ENCODE measurements around the gene NRXN3. TPM values are rescaled to one million over a fixed set of nuclear protein-coding genes. Genes with fewer than 3 reads are reported as not detected.

Gene NRXN3
- total and polyA plus RNA-seq, 2 of the 4 experiments (the other 2 are of a cell fraction), result 4.8 to 25.1 TPM

GRCh38 chr14:79712302-79712950 is 1542.3 kb downstream of the NRXN3 start:
- Histone ChIP-seq H3K56ac (ENCODE audit: extremely low read depth, insufficient read depth, low read length) (no peak overlapping the region), H3K36me3 (ENCODE audit: control insufficient read depth, insufficient read depth, low read length) (no peaks in the 10 kb centered on the region), H4K91ac (ENCODE audit: insufficient read depth, low read depth, low read length) (no peak overlapping the region), H2AK9ac (replicated peaks; ENCODE audit: low read depth, low read length, poor library complexity) (no peak overlapping the region), H3K9me1 (ENCODE audit: insufficient read depth, low read length) (no peaks in the 10 kb centered on the region), H4K5ac (ENCODE audit: low read depth, low read length) (no peak overlapping the region), H4K8ac (ENCODE audit: low read depth in 2 of 2, low read length in 2 of 2) (no peak overlapping the region), H3K14ac (replicated peaks; ENCODE audit: low read depth, low read length) (no peak overlapping the region), H3K4me2 (ENCODE audit: low read depth, low read length) (no peak overlapping the region), H2BK120ac (ENCODE audit: low read depth, low read length) (no peak overlapping the region), H2AK5ac (ENCODE audit: low read depth, low read length) (no peak overlapping the region), H3K4me1 (ENCODE audit: control insufficient read depth, insufficient read depth, low read length) (peaks cover 5% of the 10 kb centered on the region; the same call in 1 of the 2 replicates), H3K18ac (ENCODE audit: low read depth, low read length) (no peak overlapping the region), H3K9ac (ENCODE audit: low read depth, low read length) (no peak overlapping the region), H3K23ac (ENCODE audit: low read depth, low read length) (no peak overlapping the region), H3K79me1 (ENCODE audit: low read depth in 1 of 2, low read length in 2 of 2) (no peaks in the 10 kb centered on the region), H2BK20ac (ENCODE audit: low read depth, low read length) (no peak overlapping the region), H3K27ac (ENCODE audit: insufficient read depth, low read length) (no peak overlapping the region), H3K4me3 (ENCODE audit: insufficient read depth, low read depth, low read length) (no peak overlapping the region), H2BK15ac (ENCODE audit: low read depth, low read length) (no peak overlapping the region), H3K9me3 (ENCODE audit: control insufficient read depth, insufficient read depth, low read length) (no peaks in the 10 kb centered on the region), H2AFZ (replicated peaks; ENCODE audit: low read length, poor library complexity) (no peak overlapping the region), H4K20me1 (ENCODE audit: insufficient read depth, low read length) (no peaks in the 10 kb centered on the region), H3K4ac (ENCODE audit: low read depth, low read length) (no peak overlapping the region), H2BK5ac (ENCODE audit: low read depth, low read length, poor library complexity, severe bottlenecking) (no peak overlapping the region), H3K27me3 (ENCODE audit: control insufficient read depth, insufficient read depth, low read length) (no peaks in the 10 kb centered on the region)
- ChIA-PET POLR2A (ENCODE audit: unreplicated experiment) (no interaction called here), CTCF (interaction anchor here (0.6 to 1.1 kb wide), 4 partner anchors 12 to 157 kb away, joined by 3 to 4 read pairs (median 4); no protein-coding TSS in a partner anchor)
- no peak for ATAC-seq (ENCODE audit: low read depth)
- DNase-seq, result no peak
- no peak for TF ChIP-seq MXI1 (IDR thresholded peaks at IDR 0.05; ENCODE audit: borderline replicate concordance, low read depth, low read length)
- no peak for TF ChIP-seq FOS (IDR thresholded peaks at IDR 0.05; ENCODE audit: low read depth, low read length)
- no peak for TF ChIP-seq RAD21 (IDR thresholded peaks at IDR 0.05; ENCODE audit: low read length)
- TF ChIP-seq BHLHE40 (IDR thresholded peaks at IDR 0.05; ENCODE audit: low read depth, low read length), result no peak
- no peak for TF ChIP-seq POLR2A (IDR thresholded peaks at IDR 0.05; ENCODE audit: low read depth, low read length)
- TF ChIP-seq ELK1 (IDR thresholded peaks at IDR 0.05; ENCODE audit: borderline replicate concordance, low read depth, low read length), result no peak
- no peak for TF ChIP-seq RFX5 (IDR thresholded peaks at IDR 0.05; ENCODE audit: low read depth, low read length)
- TF ChIP-seq RCOR1 (IDR thresholded peaks at IDR 0.05; ENCODE audit: insufficient replicate concordance, low read length), result no peak
- TF ChIP-seq SMC3 (IDR thresholded peaks at IDR 0.05; ENCODE audit: low read depth, low read length), result no peak
- WGBS, 2 experiments (ENCODE audit: extremely low coverage in 2 of 2, insufficient read length in 1 of 2), result 10 to 100% methylated on average over 2 of the region's 11 CpGs
- intact Hi-C loops (cut with micrococcal nuclease), result no loop called here
- no TSS peak for BruUV-seq (replicated peaks)
- dilution Hi-C loops (cut with HindIII; ENCODE audit: low sequenced_read_pairs, unreplicated experiment), result no loop called here
- in situ Hi-C loops (cut with MboI; ENCODE audit: low sequenced_read_pairs), result no loop called here

All from IMR-90 (cell line).